GM23338 (cell line): ENCODE measurements around the gene NR1D1. TPM values are rescaled to one million over a fixed set of nuclear protein-coding genes. Genes with fewer than 3 reads are reported as not detected.

Source experiments
- ATAC-seq: fragments of 200-7000 bp; cut with Tn5 transposase; 3 replicates; pipeline ENCODE4 v1.9.1; 2020
- DNase-seq: peaks from one replicate; pipeline ENCODE4 v3.0.0-alpha.2; 2015; ENCODE audit warnings: low spot score
- H2AFZ ChIP-seq: fragments of 200-600 bp; sonication (generic); 2 replicates; pipeline ENCODE4 v1.8.0; 2016; ENCODE audit warnings: antibody characterized with exemption, mild to moderate bottlenecking, moderate library complexity
- H3F3A ChIP-seq: fragments of 200-600 bp; sonication (generic); replicated peaks from 2 replicates; pipeline ENCODE4 v1.8.0; 2017; ENCODE audit warnings: antibody characterized with exemption, mixed run types, low read depth
- H3K27ac ChIP-seq: fragments of 200-600 bp; sonication (generic); 2 replicates; pipeline ENCODE4 v1.6.1; 2016; ENCODE audit warnings: low read depth
- H3K27me3 ChIP-seq: fragments of 200-600 bp; sonication (generic); 2 replicates; pipeline ENCODE4 v1.8.0; 2016; ENCODE audit warnings: mild to moderate bottlenecking, mixed run types, moderate library complexity; ENCODE audit not compliant: insufficient read depth
- H3K36me3 ChIP-seq: fragments of 200-600 bp; sonication (generic); 2 replicates; pipeline ENCODE4 v1.8.0; 2016; ENCODE audit warnings: mild to moderate bottlenecking; ENCODE audit not compliant: insufficient read depth
- H3K4me1 ChIP-seq: fragments of 200-600 bp; sonication (generic); 2 replicates; pipeline ENCODE4 v1.8.0; 2016; ENCODE audit warnings: mild to moderate bottlenecking, moderate library complexity; ENCODE audit not compliant: insufficient read depth
- H3K4me2 ChIP-seq: fragments of 200-600 bp; sonication (generic); 2 replicates; pipeline ENCODE4 v1.7.1; 2017; ENCODE audit warnings: mixed run types
- H3K4me3 ChIP-seq: fragments of 200-600 bp; sonication (generic); 2 replicates; pipeline ENCODE4 v1.6.1; 2016; ENCODE audit warnings: mixed run types
- H3K79me2 ChIP-seq: fragments of 200-600 bp; sonication (generic); replicated peaks from 2 replicates; pipeline ENCODE4 v1.8.0; 2017; ENCODE audit warnings: mild to moderate bottlenecking; ENCODE audit not compliant: insufficient read depth
- H3K9me2 ChIP-seq: fragments of 200-600 bp; sonication (generic); 2 replicates; pipeline ENCODE4 v1.8.0; 2017; ENCODE audit not compliant: insufficient read depth
- H4K20me1 ChIP-seq: fragments of 200-600 bp; sonication (generic); replicated peaks from 2 replicates; pipeline ENCODE4 v1.8.0; 2017; ENCODE audit warnings: mild to moderate bottlenecking; ENCODE audit not compliant: insufficient read depth
- H3K27ac Mint-ChIP-seq: 2 replicates; pipeline ENCODE4 v1.8.0; 2020; ENCODE audit warnings: inconsistent platforms, mild to moderate bottlenecking, moderate library complexity, mixed read lengths
- H3K27me3 Mint-ChIP-seq: 3 replicates; pipeline ENCODE4 v1.8.0; 2022; ENCODE audit warnings: low read depth, mild to moderate bottlenecking, moderate library complexity, mixed read lengths, inconsistent platforms; ENCODE audit not compliant: insufficient read depth, poor library complexity
- H3K36me3 Mint-ChIP-seq: 3 replicates; pipeline ENCODE4 v1.8.0; 2021; ENCODE audit warnings: low read depth, mild to moderate bottlenecking, inconsistent platforms, moderate library complexity, mixed read lengths
- H3K4me1 Mint-ChIP-seq: 3 replicates; pipeline ENCODE4 v1.8.0; 2020; ENCODE audit warnings: mild to moderate bottlenecking, inconsistent platforms, mixed read lengths
- H3K4me3 Mint-ChIP-seq: 3 replicates; pipeline ENCODE4 v1.8.0; 2021; ENCODE audit warnings: moderate library complexity, mild to moderate bottlenecking, inconsistent platforms, mixed read lengths
- H3K9me3 Mint-ChIP-seq: 3 replicates; pipeline ENCODE4 v1.8.0; 2020; ENCODE audit warnings: moderate library complexity, mild to moderate bottlenecking, inconsistent platforms, mixed read lengths
- CREB1 ChIP-seq: fragments of 250-450 bp; sonication (Bioruptor Pico); IDR thresholded peaks from 2 replicates; pipeline ENCODE4 v1.5.0; 2020; ENCODE audit warnings: low read depth, mild to moderate bottlenecking, moderate library complexity
- EZH2 ChIP-seq: fragments of 200-600 bp; sonication (generic); IDR thresholded peaks from one replicate; pipeline ENCODE4 v1.8.0; 2017; ENCODE audit warnings: antibody characterized with exemption, mild to moderate bottlenecking, low read depth; ENCODE audit not compliant: unreplicated experiment
- EZH2phosphoT487 ChIP-seq: fragments of 200-600 bp; sonication (generic); IDR thresholded peaks from one replicate; pipeline ENCODE4 v1.8.1; 2018; ENCODE audit warnings: antibody characterized with exemption; ENCODE audit not compliant: unreplicated experiment
- JUNB ChIP-seq: IDR thresholded peaks from one replicate; pipeline ENCODE4 v1.6.1; 2016; ENCODE audit warnings: antibody characterized with exemption; ENCODE audit not compliant: unreplicated experiment
- NANOG ChIP-seq: IDR thresholded peaks from 2 replicates; pipeline ENCODE4 v1.6.1; 2016; ENCODE audit warnings: antibody characterized with exemption, borderline replicate concordance
- POLR2AphosphoS5 ChIP-seq: IDR thresholded peaks from 2 replicates; pipeline ENCODE4 v1.6.1; 2016; ENCODE audit warnings: antibody characterized with exemption, low read depth
- STAT1 ChIP-seq: IDR thresholded peaks from one replicate; pipeline ENCODE4 v1.6.1; 2016; ENCODE audit warnings: antibody characterized with exemption; ENCODE audit not compliant: unreplicated experiment
- ZNF114 ChIP-seq: fragments of 250-450 bp; sonication (Bioruptor Pico); IDR thresholded peaks from 2 replicates; pipeline ENCODE4 v1.5.0; 2020; ENCODE audit warnings: mild to moderate bottlenecking, moderate library complexity
- ZNF331 ChIP-seq: fragments of 250-450 bp; sonication (Bioruptor Pico); IDR thresholded peaks from 2 replicates; pipeline ENCODE4 v1.5.0; 2020; ENCODE audit warnings: low read depth, mild to moderate bottlenecking, moderate library complexity
- polyA plus RNA-seq: library from polyadenylated mRNA; unstranded; fragments of >200 nt; fragmentation: Nextera tagmentation; extraction: Ambion mirVana; gene quantifications from 2 replicates; pipeline ENCODE4 v1.2.1, GENCODE V29; 2016
- total RNA-seq: library from RNA; depleted of rRNA; stranded (reverse); fragments of >200 nt; shearing (Covaris generic); gene quantifications from 2 replicates; pipeline ENCODE4 v1.2.3, GENCODE V29; 2014
- TF ChIP-seq, protein P1 (sequence below): IDR thresholded peaks from 2 replicates; pipeline ENCODE4 v1.6.1; 2016; ENCODE audit warnings: antibody characterized with exemption
- TF ChIP-seq, protein P2 (sequence below): IDR thresholded peaks from one replicate; pipeline ENCODE4 v1.6.1; 2018; ENCODE audit warnings: antibody characterized with exemption; ENCODE audit not compliant: unreplicated experiment
- TF ChIP-seq, protein P3 (sequence below), 2 experiments: fragments of 200-600 bp in 1 of 2; sonication (generic) in 1 of 2; conservative IDR thresholded peaks; 2 replicates each; pipeline versions ENCODE4 v1.5.1 to v1.6.1; 2016 to 2017; ENCODE audit warnings: antibody characterized with exemption in 2 of 2, low read depth in 2 of 2, mild to moderate bottlenecking in 2 of 2, moderate library complexity in 1 of 2

NR1D1 gene
- total and polyA plus RNA-seq, 2 experiments from 2014 or later = 3.3 to 4.2 TPM

DNA sequence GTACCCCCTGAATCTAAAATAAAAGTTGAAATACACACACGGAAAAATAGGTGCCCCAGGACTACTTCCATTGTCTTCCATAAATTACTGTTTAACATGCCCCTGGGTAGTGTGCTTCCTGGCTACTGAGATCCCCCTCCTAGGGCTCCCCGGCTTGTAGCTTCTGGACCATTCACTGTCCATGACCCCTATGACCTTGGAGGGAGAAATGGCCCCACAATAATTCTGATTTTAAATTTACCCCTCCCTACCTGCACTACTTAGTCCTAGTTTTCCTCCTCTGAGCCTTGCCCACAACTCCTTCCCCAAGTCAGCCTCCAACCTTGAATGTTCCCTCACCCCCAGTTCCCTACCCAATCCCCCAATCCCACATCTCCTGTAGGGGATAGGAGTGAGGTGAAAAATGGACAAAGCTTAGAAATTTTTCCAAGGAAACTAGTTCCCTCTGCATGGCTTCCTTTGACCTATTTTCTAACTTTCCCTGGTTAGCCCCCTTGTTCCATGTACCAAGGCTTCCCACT is 11.9 kb upstream of the NR1D1 start:
- no peaks in the 10 kb centered on the region for H3K9me3 Mint-ChIP-seq
- Histone ChIP-seq H3K4me1 (peaks cover 66% of the 10 kb centered on the region), H3K27ac (peak overlapping the region; percentile 9; the same call in 1 of the 2 replicates), H3K27me3 (peaks cover 9% of the 10 kb centered on the region), H3F3A (peaks cover 14% of the 10 kb centered on the region; the same call in 1 of the 2 replicates), H3K79me2 (no peaks in the 10 kb centered on the region), H3K4me2 (peak overlapping the region; percentile 72), H4K20me1 (no peaks in the 10 kb centered on the region), H2AFZ (no peak overlapping the region), H3K36me3 (no peaks in the 10 kb centered on the region), H3K4me3 (peak overlapping the region; percentile 26; the same call in 1 of the 2 replicates), H3K9me2 (no peaks in the 10 kb centered on the region)
- DNase-seq = no peak
- H3K27ac Mint-ChIP-seq = peak overlapping the region; percentile 98
- peaks cover 23% of the 10 kb centered on the region for H3K27me3 Mint-ChIP-seq
- no peak for TF ChIP-seq EZH2phosphoT487
- peaks cover 5% of the 10 kb centered on the region; the same call in 2 of the 3 replicates for H3K36me3 Mint-ChIP-seq
- peaks cover 72% of the 10 kb centered on the region for H3K4me1 Mint-ChIP-seq
- no peak for ATAC-seq
- H3K4me3 Mint-ChIP-seq = peak overlapping the region; percentile 31; the same call in 2 of the 3 replicates

DNA sequence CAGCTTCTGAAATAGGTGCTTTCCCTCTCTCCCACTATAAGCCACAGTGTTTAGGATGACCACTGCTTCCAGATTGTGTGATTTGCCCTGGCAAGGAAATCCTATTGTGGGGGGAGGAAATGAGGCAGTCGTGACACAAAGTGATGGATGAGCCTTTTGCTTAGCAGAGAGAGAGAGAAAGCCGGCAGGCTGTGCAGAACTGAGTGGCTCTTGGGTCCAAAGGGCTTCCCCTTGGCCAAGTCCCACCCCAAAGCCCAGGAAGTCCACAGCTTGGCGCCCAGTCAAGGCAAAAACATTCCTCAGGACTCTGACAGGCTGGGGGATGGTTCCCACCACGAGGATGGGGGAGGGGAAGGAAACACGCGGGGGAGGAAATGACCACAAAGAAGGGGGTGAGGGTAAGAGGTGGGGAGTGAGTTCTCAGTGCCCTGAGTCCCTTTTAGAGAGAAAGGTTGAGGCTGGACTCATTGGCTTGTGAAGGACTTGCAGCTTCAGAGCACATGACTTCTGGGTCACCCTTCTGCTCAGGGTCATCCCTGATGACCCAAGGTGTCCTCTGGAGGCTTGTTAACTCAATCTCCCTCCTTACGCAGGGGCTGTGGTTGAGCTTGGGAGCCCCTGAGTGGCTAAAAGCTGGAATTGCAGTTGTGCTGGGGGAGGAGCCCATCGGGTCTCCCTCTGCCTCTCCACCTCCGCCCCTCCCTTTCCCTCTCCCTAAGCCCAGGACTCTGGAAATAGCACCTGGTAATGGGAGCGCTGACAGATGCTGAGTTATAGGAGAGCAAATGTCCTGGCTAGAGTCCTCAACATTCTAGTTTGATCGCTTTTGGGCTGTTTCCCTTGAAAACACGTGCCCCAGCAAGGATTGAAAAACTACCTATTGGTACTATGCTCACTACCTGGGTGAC is 11.1 kb upstream of the NR1D1 start:
- ATAC-seq = peak; percentile 58
- Histone ChIP-seq H3K4me3 (peak overlapping the region; percentile 26; the same call in 1 of the 2 replicates), H3K4me1 (peaks cover 74% of the 10 kb centered on the region), H3K36me3 (no peaks in the 10 kb centered on the region), H3K27me3 (peaks cover 17% of the 10 kb centered on the region), H2AFZ (no peak overlapping the region), H3K79me2 (no peaks in the 10 kb centered on the region), H4K20me1 (no peaks in the 10 kb centered on the region), H3K9me2 (no peaks in the 10 kb centered on the region), H3F3A (peaks cover 14% of the 10 kb centered on the region; the same call in 1 of the 2 replicates), H3K4me2 (peak overlapping the region; percentile 72), H3K27ac (no peak overlapping the region)
- Mint-ChIP-seq H3K9me3 (no peaks in the 10 kb centered on the region), H3K4me3 (peak overlapping the region; percentile 52), H3K4me1 (peaks cover 80% of the 10 kb centered on the region), H3K27me3 (peaks cover 31% of the 10 kb centered on the region), H3K27ac (peak overlapping the region; percentile 98), H3K36me3 (peaks cover 5% of the 10 kb centered on the region; the same call in 2 of the 3 replicates)
- DNase-seq = peak; percentile 97
- peak; percentile 40; the same call in 1 of the 2 replicates for TF ChIP-seq CREB1 (CRISPR knock-in tag)
- TF ChIP-seq ZNF331 (CRISPR knock-in tag) = no peak
- no peak for TF ChIP-seq EZH2phosphoT487
- TF ChIP-seq, protein P1, sequence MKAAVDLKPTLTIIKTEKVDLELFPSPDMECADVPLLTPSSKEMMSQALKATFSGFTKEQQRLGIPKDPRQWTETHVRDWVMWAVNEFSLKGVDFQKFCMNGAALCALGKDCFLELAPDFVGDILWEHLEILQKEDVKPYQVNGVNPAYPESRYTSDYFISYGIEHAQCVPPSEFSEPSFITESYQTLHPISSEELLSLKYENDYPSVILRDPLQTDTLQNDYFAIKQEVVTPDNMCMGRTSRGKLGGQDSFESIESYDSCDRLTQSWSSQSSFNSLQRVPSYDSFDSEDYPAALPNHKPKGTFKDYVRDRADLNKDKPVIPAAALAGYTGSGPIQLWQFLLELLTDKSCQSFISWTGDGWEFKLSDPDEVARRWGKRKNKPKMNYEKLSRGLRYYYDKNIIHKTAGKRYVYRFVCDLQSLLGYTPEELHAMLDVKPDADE = no peak
- TF ChIP-seq EZH2 = no peak
- no peak for TF ChIP-seq STAT1
- TF ChIP-seq, protein P2, sequence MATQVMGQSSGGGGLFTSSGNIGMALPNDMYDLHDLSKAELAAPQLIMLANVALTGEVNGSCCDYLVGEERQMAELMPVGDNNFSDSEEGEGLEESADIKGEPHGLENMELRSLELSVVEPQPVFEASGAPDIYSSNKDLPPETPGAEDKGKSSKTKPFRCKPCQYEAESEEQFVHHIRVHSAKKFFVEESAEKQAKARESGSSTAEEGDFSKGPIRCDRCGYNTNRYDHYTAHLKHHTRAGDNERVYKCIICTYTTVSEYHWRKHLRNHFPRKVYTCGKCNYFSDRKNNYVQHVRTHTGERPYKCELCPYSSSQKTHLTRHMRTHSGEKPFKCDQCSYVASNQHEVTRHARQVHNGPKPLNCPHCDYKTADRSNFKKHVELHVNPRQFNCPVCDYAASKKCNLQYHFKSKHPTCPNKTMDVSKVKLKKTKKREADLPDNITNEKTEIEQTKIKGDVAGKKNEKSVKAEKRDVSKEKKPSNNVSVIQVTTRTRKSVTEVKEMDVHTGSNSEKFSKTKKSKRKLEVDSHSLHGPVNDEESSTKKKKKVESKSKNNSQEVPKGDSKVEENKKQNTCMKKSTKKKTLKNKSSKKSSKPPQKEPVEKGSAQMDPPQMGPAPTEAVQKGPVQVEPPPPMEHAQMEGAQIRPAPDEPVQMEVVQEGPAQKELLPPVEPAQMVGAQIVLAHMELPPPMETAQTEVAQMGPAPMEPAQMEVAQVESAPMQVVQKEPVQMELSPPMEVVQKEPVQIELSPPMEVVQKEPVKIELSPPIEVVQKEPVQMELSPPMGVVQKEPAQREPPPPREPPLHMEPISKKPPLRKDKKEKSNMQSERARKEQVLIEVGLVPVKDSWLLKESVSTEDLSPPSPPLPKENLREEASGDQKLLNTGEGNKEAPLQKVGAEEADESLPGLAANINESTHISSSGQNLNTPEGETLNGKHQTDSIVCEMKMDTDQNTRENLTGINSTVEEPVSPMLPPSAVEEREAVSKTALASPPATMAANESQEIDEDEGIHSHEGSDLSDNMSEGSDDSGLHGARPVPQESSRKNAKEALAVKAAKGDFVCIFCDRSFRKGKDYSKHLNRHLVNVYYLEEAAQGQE = no peak
- TF ChIP-seq ZNF114 (CRISPR knock-in tag) = no peak
- no peak for TF ChIP-seq NANOG
- TF ChIP-seq POLR2AphosphoS5 = 0 out of 2 replicates have a peak, but pooled peaks have one; percentile 34
- no peak for TF ChIP-seq JUNB
- TF ChIP-seq, protein P3, sequence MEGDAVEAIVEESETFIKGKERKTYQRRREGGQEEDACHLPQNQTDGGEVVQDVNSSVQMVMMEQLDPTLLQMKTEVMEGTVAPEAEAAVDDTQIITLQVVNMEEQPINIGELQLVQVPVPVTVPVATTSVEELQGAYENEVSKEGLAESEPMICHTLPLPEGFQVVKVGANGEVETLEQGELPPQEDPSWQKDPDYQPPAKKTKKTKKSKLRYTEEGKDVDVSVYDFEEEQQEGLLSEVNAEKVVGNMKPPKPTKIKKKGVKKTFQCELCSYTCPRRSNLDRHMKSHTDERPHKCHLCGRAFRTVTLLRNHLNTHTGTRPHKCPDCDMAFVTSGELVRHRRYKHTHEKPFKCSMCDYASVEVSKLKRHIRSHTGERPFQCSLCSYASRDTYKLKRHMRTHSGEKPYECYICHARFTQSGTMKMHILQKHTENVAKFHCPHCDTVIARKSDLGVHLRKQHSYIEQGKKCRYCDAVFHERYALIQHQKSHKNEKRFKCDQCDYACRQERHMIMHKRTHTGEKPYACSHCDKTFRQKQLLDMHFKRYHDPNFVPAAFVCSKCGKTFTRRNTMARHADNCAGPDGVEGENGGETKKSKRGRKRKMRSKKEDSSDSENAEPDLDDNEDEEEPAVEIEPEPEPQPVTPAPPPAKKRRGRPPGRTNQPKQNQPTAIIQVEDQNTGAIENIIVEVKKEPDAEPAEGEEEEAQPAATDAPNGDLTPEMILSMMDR (conservative IDR thresholded peaks at IDR 0.05; ENCODE audit: low read depth in 2 of 2) = peak; percentile 72 to 94
